Measurements from ENCODE around the gene HORMAD2.

HORMAD2 gene

GRCh38 chr22:30105483-30105882, 25.2 kb downstream of the HORMAD2 start:
- DNase-seq (ENCODE audit: low spot score): no peak

- no peak for DNase-seq (ENCODE audit: low spot score)
Measured at GRCh38 chr22:30113494-30113893, 33.2 kb downstream of the HORMAD2 start.

GRCh38 chr22:30114361-30114760, 34.1 kb downstream of the HORMAD2 start:
- DNase-seq (ENCODE audit: low spot score): no peak

DNA sequence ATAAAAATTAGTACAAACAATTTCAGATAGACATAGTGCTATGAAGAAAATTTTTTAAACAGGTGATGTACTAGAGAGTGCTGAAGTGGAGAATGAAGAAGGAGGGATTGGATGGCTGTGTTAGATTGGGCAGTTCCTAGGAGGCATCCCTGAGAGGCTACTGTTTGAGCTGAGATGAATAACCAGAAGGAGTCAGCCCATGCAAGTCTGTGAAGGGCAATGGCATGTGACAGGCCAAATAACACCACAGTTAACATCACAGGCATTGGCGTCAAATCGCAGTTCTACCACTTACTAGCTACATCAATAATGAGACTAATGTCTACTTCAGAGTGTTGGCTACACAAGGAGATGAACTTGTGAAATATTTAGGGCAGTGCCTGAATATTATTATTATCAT, 35.4 kb downstream of the HORMAD2 start:
- no peak for DNase-seq (ENCODE audit: low spot score)

DNA sequence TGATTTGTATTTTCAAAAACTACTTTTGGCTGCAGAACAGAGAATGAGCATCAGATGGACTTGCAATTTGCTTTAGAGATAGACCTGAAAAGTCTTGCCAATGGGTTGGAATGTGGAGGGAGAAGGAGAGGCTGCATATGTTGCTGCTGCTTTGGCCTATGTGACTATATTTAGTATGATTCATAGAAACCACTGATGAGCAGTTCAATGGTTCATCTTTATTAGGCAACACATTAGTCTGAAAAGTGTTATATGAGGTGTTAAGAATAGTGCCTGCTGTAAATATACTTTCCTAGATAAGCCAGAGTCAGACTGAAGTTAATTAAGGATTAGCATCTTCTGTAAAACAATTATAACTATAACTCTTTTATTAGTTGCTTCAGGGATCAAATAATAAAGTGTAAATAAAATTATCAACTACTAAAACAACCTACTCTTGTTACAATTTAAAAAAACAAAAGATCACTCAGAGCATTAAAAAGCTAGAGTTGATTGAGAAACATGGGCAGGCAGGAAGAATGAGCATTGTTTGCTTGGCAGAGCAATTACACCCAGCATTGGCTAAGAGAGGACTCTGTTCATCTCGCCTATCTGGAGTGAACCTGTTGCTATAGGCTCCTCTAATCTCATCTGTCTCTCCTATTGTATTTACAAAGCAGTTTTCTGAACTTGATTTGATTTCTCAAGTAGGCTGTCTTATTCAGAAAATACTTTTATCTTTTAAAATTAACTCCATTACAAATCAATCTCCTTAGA, 36.3 kb downstream of the HORMAD2 start:
- no peak for DNase-seq (ENCODE audit: low spot score)

GRCh38 chr22:30117256-30117655, 37.0 kb downstream of the HORMAD2 start:
- no peak for DNase-seq (ENCODE audit: low spot score)

DNA sequence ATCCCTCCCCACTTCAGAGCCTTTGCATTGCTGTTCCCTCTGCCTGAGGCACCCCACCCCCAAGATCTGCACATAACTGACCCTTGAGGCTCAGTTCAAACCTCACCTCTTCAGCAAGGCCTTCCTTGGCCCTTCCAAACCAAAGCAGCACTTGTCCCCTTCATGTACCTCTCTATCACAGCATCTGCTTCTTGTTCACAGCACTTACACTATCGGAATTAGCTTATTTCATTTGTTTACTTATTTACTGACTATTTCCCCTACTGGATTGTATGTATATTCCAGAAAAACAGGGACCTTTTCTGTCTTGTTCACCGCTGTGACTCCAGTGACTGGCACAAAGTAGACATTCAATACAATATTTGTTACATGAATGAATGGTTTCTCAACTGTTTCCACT, 38.0 kb downstream of the HORMAD2 start:
- DNase-seq (ENCODE audit: low spot score): no peak

DNA sequence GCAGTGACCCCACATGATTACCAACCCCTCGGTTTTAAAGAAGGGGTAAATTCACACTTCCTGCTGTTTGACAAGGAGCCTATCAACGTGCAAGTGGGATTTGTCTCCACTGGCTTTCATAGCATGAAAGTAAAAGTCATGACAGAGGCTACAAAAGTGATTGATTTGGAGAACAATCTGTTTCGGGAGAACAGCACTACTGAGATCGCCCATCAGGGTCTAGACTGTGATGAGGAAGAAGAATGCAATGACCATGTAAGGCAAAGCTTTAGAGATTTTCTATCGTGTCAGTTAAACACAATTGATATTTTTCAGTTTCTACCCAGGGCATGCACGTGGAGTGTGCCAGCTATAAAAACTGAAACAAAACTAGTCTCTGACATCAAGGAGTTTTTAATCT, 41.7 kb downstream of the HORMAD2 start:
- no peak for DNase-seq (ENCODE audit: low spot score)

GRCh38 chr22:30123463-30123862, 43.2 kb downstream of the HORMAD2 start:
- no peak for DNase-seq (ENCODE audit: low spot score)

GRCh38 chr22:30127749-30128166, 47.5 kb downstream of the HORMAD2 start:
- no peak for DNase-seq (ENCODE audit: low spot score)

DNA sequence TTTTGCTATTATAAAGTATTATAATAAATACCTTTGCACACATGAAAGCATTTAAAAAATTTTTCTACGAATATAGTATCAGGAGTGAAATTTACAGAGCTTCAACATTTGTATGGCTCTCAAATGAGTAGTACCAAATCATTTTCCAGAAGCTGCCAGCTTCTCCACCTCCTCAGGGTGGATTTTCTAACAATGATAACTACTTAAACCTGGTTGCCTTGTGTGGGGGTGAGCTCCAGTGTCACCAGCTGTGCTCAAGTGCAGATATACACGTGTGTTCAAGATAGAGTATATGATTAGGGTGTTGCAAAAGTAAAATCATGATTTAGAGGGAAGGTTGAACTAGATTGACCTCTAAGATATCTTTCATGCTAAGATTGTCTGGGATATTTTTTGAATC, 48.2 kb downstream of the HORMAD2 start:
- DNase-seq (ENCODE audit: low spot score): no peak

- no peak for DNase-seq (ENCODE audit: low spot score)
Measured at GRCh38 chr22:30129636-30130035, 49.4 kb downstream of the HORMAD2 start.

- DNase-seq (ENCODE audit: low spot score): no peak
Measured at GRCh38 chr22:30132290-30132996, 52.2 kb downstream of the HORMAD2 start.

DNA sequence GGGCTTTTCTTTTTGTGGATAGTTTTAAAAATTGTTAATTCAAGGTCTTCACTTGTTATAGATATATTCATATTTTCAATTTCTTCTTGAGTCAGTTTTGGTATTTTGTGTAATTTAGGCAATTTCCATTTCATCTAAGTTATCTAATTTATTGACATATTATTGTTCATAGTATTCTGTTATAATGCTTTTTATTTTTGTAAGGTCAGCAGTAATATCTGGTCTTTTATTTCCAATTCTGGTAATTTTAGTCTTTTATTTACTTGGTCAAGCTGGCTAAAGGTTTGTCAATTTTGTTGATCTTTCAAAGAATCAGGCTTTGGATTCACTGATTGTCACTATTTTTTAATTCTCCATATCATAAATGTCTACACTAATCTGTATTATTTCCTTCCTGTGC, 60.1 kb downstream of the HORMAD2 start:
- no peak for DNase-seq (ENCODE audit: low spot score)

DNA sequence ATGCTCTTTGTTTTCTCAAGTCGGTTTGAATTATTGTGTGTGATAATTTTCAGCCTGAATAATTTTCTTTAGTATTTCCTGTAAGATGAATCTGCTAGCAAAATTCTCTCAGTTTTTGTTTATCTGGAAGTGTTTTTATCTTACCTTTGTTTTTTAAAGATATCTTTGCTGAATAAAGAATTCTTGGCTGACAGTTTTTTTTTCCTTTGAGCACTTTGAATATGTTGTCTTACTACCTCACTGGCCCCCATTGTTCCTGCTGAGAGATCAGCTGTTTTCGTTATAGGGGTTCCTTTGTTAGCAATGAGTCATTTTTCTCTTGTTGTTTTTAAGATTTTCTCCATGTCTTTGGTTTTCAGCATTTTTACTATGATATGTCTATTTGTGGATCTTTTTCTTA, 63.0 kb downstream of the HORMAD2 start:
- no peak for DNase-seq (ENCODE audit: low spot score)

DNA sequence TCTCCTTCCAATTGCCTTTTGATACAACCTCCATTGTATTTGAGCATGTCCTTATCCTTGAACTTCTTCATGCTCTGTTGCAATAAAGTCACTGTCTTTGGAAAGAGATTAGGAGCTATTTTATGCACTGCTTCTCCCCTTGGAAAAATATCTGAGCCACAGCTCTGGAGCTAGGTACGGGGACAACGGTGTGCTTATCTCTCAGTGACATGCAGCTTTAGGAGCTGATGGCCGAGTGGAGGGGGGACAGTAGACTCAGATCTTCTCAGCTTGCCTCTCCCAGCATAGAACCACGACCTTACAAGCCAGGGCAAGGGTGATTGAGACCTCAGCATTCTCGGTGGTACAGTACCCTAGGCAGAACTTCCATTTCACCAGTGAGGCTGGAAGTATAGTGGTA, 64.1 kb downstream of the HORMAD2 start:
- DNase-seq (ENCODE audit: low spot score): no peak

DNA sequence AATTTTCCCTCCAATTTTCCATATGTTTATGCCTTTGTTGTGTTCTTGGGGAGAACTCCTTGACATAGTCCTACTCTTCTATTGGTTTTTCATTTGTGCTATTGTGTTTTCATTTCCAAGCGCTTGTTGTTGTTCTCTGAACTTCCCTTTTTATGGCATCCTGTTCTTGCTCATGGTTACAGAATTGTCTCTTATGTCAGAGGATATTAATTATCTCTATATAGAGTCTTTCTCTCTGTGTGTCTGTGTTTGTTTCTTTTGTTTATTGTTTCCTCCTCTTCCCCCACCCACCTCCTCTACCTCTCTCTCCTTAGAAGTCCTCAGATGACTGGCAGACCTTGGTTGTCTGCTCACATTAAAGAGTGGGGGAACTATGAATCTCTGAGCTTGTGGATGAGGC, 69.9 kb downstream of the HORMAD2 start:
- DNase-seq (ENCODE audit: low spot score): no peak

- no peak for DNase-seq (ENCODE audit: low spot score)
Measured at GRCh38 chr22:30158277-30158676, 78.0 kb downstream of the HORMAD2 start.

- DNase-seq (ENCODE audit: low spot score): no peak
Measured at GRCh38 chr22:30158744-30159500, 78.7 kb downstream of the HORMAD2 start.

DNA sequence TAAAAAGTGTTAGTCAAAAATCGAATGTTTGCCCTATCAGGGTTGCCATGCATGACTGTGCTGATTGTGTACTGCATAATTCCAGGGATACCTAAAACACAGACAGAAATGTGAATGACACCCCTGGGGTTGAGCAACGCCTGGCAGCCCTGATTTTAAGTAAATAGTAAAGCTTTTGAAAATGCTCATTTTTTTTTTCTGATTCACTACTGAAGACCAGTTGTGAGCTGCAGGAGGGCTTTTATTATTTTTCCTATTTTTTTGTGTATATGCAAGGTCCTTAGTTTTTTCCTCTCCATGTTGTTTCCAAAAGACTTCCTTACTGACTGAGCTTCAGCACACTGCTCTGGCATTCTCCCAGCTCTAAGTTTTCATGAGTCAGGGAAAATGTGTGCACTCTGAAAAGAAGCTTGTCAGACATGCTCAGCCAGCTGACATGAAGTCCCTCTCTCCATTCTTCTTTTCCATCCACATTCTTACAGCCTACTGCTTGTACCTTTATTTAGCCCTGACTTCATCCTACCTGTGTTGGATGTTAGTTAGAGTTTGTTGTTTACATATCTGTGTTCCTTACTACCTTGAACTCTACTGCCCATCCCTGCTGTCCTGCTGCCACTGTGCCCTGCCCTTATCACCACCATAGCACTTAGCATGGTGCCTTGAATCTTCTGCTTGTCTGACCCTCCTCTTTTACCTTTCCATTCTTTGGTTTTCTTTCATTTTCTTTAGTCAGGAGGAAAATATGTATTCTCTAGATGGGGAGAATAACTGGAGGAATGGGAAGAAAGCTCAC, 79.5 kb downstream of the HORMAD2 start:
- no peak for DNase-seq (ENCODE audit: low spot score)

DNA sequence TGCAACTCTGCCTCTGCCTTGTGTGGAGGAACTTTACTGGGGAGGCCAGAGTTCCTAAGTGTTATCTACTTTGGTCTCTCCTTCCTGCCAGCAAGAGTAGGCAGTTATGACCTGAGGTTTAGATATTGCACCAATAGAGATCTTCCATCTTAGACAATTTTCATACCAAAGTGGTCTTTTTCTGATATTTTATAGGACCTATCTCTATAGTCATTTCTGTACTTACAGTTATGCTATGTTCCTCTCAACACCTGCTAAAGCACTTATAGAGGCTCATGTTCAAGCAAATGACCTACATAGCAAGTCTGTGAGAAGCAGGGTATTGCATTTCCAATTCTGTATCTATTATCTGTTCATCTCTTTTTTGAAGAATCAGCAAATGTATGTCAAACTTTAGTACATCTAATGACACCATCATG, 80.8 kb downstream of the HORMAD2 start:
- no peak for DNase-seq (ENCODE audit: low spot score)

- no peak for DNase-seq (ENCODE audit: low spot score)
Measured at GRCh38 chr22:30167296-30167695, 87.0 kb downstream of the HORMAD2 start.
